Nucleus accumbens (tissue), 56 donors: ENCODE results near the gene TBC1D17.

Source experiments
- DNase-seq, 56 donors: peaks; one replicate each; lab custom pipeline; 2025; lab: John Stamatoyannopoulos, UW

TBC1D17 gene

DNA sequence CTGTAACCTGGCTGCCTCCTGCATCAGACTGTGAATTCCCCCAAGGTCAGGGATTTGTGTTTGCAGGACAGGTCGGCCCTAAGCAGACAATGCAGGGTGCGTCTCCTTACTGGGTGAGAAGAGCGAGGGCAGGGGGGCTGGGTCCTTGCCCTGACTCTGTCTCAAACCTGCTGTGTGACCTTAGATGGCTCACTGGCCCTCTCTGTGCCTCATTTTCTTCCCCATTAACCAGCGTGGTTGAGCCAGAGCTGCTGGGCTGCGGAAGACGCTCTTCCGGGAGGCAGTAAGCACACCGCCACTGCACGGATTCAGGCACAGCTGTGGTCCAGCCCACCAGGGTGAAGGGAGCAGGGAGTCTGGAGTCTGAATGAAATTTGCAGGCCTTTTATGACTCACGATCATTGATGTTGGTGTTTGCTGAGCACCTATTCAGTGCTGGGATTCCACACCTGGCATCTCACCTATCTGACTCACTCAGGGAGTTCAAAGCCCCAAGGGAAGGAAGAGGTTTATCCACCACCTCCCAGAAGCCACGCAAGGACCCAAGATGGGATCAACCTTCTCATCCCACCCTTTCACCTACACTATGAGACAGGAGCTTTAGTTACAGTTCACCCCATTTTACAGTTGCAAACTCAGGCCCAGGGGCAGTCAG is 2.9 kb upstream of the TBC1D17 start:
- DNase-seq, result no peak

- no peak for DNase-seq
These were observed 2.3 kb upstream of the TBC1D17 start for GRCh38 chr19:49875177-49875576.

DNA sequence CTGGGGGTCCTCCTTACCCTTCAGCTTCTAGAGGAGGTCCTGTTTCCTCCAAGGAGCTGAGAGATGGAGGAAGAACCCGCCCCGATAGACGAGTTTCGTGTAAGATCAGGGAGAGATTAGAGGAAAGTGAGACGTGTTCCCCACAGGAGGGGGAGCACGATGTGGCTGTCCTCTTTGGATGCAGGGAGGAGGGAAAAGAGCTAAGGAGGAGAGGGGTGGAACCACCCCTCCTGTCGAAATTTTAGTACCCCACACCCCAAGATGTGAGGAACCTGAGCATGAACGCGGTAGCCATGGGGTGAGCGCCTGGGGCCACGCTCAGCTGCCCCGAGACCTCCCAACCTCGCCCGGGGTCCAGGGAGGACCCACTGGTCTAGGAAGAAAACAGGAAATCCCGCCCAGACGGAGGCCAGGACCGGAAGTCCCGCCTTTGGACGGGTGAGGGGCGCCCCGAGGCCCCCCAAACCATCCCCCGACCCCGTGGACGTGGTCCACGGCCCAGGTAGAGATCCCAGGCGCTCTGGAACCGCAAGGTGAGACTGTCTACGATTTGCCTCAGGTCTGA is 1.6 kb upstream of the TBC1D17 start:
- DNase-seq, result peak in 47 of 56 donors; percentile 40 to 82 (median 69)

GRCh38 chr19:49876422-49877019 is 981 bp upstream of the TBC1D17 start:
- peak; percentile 79 to 100 (median 98) for DNase-seq

DNA sequence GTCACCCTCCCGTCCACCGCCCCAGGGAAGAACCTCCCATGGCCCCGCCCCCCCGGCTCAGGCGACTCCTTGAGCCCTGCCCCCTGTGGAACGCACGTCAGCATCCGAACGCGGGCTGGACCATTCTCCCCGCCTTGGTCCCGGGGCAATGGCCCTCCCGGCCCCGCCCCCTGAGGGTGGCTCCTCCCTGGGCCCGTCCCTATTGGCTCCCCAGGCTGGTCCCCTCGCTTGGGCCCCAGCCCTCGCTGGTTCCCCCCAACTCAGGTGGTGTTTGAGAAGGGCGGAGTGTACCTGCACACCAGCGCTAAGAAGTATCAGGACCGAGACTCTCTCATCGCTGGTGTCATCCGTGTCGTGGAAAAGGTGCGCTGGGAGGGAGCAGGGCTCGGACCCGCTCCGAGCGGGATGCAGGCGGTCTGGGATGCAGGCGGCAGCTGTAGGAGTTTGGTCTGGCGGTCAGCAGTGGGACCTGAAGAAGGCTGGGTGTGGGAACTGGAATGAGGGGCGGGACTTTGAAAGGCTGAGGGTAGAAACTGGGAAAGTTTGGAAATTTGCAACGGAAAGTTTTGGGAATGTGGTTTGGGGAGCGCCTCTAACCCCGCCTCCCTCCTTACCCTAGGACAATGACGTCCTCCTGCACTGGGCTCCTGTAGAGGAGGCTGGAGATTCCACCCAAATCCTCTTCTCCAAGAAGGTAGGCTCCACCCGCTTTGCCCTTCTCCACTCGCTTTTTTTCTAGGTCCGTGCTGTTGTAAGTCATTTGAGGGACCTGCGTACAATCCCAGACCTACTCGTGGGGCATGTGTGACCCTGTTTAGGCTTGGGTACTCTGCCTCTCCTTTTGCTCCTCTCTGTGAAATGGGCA is 609 bp downstream of the TBC1D17 start:
- DNase-seq, result peak in 54 of 56 donors; percentile 88 to 99 (median 96)

DNA sequence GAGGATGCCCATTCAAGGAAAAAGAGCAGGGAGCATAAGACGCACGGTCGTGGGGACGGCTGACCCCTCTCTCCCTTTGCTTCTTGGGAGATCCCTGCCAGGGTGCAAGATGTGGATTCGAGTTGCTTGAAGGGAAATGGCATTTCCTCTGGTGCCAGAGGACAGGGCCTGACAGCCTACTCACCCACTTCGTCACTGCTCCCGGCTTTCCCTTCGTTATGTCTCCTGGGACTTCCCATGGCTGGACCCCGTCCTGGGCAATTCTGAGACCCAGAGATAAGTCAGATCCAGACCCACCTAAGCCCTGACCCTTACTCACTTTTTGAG is 1.2 kb downstream of the TBC1D17 start:
- DNase-seq, result no peak

GRCh38 chr19:49879243-49879963 is 1.9 kb downstream of the TBC1D17 start:
- DNase-seq, result no peak

GRCh38 chr19:49880162-49880869 is 2.8 kb downstream of the TBC1D17 start:
- no peak for DNase-seq

DNA sequence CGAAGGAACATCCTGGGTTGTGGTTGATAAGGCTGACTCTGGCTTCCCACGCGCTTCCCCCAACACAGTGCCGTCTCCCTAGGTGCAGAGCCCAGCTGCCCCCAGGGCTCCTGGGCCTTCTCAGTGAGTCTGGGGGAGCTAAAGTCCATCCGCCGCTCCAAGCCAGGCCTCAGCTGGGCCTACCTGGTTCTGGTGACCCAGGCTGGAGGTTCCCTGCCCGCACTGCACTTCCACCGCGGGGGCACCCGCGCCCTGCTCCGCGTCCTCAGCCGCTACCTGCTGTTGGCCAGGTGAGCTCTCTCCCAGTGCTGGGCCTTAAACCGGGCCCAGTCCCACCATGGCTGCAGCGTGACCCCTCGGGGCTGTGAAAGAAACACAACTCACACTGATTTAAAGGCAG is 3.7 kb downstream of the TBC1D17 start:
- no peak for DNase-seq

DNA sequence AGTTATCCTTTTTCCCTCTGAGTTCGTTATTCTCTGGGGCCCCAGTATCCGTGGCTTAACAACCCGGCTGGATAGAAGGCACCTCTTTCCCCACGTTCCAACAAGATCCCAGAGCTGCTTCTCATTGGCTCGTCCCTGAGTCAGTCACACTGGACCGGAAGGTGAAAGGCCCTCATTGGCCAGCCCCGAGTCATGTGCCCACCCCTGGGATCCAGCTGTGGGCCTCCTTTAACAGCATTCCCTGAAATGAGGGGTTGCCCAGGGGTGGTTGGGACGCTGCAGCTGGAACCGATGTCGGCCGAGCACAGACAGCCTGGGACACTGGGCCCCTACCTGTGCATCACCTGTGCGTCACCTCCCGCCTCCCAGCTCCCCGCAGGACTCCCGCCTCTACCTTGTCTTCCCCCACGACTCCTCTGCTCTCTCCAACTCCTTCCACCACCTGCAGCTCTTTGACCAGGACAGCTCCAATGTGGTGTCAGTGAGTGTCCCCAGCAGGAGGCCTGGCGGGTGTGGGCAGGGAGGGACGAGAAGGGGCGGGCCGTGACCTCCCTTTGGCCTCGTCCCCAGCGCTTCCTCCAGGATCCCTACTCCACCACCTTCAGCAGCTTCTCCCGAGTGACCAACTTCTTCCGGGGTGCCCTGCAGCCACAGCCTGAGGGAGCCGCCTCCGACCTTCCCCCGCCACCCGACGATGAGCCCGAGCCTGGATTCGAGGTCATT is 4.3 kb downstream of the TBC1D17 start:
- no peak for DNase-seq

DNA sequence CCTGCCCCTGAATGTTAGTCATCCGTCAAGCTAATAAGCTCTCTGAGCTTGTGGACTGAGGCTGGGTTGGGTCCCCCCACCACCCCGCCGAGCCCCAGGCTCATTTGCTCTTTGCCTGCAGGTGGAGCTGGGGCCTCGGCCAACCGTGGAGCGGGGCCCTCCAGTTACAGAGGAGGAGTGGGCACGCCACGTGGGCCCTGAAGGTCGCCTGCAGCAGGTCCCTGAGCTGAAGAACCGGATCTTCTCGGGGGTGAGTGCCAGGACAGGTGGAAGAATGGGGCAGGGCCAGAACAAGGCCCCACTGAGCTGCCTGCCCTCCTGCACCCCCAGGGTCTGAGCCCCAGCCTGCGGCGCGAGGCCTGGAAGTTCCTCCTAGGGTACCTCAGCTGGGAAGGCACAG is 5.1 kb downstream of the TBC1D17 start:
- no peak for DNase-seq

DNA sequence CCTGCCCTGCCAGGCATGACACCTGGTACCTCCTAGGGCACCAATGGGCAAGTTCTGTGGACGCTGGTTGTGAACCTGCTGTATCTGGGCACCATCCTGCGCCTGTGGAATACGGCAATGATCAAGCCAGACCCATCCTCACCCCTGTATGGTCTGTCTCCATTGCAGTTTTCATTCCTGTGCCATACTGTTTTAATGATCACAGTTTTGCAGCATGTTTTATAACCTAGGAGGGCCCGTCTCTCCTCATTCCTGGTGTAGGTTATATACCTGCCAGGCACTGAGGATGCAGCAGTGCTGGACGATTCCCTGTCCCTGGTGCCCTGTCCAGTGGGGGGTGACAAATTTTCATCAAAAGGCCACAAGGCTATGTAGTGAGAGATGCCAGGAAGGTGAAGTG is 5.6 kb downstream of the TBC1D17 start:
- DNase-seq, result no peak

GRCh38 chr19:49884109-49884508 is 6.6 kb downstream of the TBC1D17 start:
- DNase-seq, result no peak

DNA sequence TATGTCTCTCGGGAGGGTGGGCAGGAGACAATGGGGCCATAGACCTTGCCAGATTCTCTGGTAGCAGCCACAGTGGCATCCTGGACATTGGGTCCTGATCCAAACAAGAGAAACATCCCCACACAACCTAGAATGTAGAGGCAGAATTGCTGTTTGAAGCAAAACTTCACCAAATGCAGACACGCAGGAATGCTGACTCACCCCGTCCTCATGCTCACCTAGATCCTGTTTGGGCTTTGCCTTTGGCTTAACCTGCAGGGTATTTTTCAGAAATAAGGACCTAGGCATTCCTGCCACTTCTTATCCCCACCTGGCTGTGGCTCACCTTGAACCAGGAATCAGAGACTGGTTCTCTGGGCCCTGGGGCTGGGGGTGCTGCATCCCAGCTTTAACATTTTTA is 7.3 kb downstream of the TBC1D17 start:
- no peak for DNase-seq

- no peak for DNase-seq
These were observed 9.6 kb downstream of the TBC1D17 start for GRCh38 chr19:49887037-49887664.

DNA sequence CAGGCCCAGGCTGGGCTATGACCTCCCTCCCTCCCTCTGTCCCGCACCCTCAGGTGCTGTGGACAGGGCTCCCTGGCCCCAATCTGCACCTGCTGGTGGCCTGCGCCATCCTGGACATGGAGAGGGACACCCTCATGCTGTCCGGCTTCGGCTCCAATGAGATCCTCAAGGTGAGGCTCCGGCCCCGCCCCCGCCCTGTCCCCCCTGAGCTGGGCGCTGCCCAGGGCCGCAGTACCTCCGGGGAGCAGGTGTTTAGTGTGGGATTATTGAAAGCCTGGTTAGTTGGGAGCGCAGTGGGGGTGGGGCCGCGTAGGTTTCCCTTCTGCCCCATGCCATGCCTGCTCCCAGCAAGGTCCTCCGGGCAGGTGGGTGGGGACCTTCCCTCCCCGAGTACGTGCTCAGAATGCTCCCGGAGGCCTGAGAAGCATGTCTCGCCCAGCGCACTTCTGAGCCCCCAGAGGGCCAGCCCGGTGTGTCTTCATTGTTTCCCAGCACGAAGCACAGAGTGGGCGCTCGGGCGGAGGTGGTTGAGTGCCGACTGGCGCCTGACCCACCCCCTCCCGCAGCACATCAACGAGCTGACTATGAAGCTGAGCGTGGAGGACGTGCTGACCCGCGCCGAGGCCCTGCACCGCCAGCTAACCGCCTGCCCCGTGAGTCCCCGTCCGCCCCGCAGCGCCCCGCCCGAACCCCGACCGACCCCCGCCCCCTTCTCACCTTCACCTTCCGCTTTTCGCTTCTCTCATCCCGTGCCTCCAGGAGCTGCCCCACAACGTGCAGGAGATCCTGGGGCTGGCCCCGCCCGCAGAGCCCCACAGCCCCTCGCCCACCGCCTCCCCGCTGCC is 10.4 kb downstream of the TBC1D17 start:
- no peak for DNase-seq

GRCh38 chr19:49888510-49888824 is 11.0 kb downstream of the TBC1D17 start:
- no peak for DNase-seq

- no peak for DNase-seq
These were observed 11.7 kb downstream of the TBC1D17 start for GRCh38 chr19:49889038-49889686.
